ENCODE results near the gene C2orf76.

C2orf76 gene

DNA sequence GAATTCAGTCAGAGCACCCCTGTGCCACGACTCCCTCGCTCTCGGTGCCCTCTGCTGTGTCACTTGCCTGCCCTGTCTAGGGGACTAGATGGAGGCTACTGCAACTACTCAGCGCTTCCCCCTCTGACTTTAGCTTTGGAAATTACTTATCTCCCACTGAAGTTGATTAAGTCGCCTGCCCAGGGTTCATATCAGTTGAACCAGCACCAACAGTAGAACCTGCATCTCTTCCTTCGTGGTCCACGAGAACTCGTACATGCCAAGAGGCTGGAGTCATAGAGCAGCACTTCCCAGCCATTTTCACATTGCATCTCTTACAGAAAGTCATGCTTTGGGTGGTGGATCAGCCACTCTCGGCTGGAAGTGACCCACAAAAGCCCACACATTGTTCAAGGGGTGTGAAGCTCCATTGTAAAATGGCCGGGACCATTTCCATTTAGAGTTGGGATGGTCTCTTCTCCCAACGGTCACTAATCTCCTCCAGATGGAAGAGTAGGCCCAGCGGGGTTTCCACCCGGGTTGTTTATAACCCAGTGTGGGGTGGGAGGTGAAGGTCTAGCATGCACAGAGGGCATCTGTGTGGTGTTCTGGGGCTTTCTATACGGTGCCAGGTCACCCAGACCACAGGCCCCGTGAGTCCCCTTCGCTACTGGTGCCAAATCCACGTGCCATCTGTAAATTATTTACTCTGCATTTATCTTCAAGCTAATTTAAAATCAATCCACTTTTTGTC is 105.0 kb downstream of the C2orf76 start:
- no peak for TF ChIP-seq ZFX (IDR thresholded peaks at IDR 0.05)
- TF ChIP-seq, protein P1, sequence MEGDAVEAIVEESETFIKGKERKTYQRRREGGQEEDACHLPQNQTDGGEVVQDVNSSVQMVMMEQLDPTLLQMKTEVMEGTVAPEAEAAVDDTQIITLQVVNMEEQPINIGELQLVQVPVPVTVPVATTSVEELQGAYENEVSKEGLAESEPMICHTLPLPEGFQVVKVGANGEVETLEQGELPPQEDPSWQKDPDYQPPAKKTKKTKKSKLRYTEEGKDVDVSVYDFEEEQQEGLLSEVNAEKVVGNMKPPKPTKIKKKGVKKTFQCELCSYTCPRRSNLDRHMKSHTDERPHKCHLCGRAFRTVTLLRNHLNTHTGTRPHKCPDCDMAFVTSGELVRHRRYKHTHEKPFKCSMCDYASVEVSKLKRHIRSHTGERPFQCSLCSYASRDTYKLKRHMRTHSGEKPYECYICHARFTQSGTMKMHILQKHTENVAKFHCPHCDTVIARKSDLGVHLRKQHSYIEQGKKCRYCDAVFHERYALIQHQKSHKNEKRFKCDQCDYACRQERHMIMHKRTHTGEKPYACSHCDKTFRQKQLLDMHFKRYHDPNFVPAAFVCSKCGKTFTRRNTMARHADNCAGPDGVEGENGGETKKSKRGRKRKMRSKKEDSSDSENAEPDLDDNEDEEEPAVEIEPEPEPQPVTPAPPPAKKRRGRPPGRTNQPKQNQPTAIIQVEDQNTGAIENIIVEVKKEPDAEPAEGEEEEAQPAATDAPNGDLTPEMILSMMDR (conservative IDR thresholded peaks at IDR 0.05): no peak

DNA sequence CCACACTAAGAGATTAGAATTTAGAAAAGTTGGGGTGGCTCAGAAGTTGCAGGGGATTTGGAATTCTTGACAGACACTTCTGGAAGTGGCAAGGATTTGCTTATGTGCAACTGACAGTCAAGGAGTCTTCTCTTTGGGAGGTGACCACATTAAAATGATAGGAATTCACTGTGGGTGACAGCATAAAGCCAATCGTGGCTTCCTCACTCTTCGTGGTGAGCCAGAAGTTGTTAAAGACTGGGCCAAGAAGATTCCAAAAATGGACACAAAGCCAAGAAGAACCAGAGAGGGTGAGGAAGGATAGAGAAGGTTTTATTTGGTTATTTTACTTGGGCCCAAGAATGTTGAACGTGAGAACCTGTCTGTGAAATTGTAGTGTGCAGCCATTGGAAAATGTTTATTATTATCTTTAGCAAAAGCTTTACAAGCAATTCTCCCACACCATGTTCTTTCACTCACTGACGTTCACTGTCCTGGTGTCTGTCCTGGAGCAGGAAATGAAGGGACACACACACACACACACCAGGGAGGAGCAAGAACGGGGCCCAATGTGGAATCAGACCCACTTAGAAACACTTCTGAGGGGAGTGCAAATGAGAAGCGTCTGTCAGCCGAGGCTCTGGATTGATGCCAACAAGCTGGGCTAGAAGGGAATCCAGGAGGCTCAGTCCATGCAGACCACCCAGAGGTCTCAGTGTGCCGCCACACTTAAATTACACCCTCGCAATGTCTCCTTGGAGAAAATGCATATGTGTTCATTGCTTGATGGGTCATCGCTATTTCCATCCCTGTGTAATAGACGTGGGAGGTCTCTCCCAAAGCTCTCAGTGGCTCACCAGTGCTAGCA is 105.8 kb downstream of the C2orf76 start:
- no peak for TF ChIP-seq ZFX (IDR thresholded peaks at IDR 0.05)
- TF ChIP-seq, protein P1 (conservative IDR thresholded peaks at IDR 0.05): no peak
- no peak overlapping the region for H3K27ac ChIP-seq

More for the DNA sequence above, 105.0 kb downstream of the C2orf76 start:
- no peak overlapping the region for H3K27ac ChIP-seq

DNA sequence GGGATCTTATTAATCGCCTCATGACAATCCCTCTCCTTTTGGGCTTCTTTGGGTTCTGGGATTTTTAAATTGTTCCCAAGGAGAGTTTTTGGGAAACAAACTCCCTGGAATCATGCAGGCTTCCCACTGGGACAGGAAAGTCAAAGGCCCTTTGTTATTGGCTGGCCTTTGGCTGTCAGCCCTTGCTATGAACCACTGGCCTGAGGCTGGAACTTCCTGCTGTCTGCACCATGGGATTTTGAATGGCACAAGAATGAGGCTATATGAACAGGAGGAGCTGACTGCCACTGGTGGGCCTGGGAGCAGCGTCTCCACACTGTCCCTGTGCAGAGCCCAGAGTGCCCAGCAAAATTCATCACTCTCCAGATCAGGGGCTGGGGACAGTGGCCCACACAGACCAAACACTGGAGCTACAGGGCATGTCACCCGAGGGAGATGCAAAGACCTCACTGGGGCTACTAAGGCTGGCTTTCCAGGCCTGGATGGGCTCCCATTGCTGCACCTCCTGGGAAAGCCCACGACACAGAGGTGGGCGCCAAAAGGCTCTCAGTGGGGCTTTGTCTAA is 107.3 kb downstream of the C2orf76 start:
- no peak overlapping the region for H3K27ac ChIP-seq
- TF ChIP-seq, protein P1 (conservative IDR thresholded peaks at IDR 0.05): no peak
- no peak for TF ChIP-seq ZFX (IDR thresholded peaks at IDR 0.05)

DNA sequence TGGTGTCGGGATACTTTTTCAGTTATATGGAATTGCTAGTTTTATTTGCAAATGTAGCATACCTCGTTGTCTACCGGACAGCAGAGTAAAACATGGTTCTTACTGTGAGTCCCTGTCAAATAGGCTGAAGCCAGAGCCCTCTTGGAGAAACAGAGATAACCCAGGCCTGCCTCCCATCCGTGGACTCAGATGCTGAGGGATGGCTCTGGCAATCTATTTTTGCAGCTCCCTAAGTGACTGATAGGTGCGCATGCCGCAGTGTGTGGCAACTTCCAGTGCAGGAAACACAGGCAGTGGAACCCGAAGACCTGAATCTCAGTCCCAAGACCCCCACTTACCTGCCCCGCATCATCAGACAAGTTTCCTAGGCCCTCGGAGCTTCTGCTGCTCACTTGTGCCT is 109.4 kb downstream of the C2orf76 start:
- H3K27ac ChIP-seq: no peak overlapping the region

DNA sequence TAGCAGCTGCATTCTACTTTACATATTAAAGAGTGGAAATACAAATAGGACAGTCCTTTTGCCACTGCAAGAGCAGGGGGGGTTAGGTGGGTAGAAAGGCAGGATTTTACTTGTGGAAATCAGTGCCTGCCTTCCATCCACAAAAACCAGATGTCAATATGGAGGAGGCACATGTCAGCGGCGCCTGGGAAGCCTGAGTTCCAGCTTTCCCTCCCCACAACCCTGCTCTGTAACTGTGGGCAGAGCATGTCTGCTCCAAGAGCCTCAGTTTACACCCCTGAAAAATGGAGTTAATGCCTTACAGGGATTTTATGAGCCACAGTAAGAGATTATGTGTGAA is 110.1 kb downstream of the C2orf76 start:
- no peak overlapping the region for H3K27ac ChIP-seq
- TF ChIP-seq, protein P1 (conservative IDR thresholded peaks at IDR 0.05): no peak
- TF ChIP-seq ZFX (IDR thresholded peaks at IDR 0.05): no peak

More for the DNA sequence above, 109.4 kb downstream of the C2orf76 start:
- TF ChIP-seq, protein P1 (conservative IDR thresholded peaks at IDR 0.05): no peak
- no peak for TF ChIP-seq ZFX (IDR thresholded peaks at IDR 0.05)

DNA sequence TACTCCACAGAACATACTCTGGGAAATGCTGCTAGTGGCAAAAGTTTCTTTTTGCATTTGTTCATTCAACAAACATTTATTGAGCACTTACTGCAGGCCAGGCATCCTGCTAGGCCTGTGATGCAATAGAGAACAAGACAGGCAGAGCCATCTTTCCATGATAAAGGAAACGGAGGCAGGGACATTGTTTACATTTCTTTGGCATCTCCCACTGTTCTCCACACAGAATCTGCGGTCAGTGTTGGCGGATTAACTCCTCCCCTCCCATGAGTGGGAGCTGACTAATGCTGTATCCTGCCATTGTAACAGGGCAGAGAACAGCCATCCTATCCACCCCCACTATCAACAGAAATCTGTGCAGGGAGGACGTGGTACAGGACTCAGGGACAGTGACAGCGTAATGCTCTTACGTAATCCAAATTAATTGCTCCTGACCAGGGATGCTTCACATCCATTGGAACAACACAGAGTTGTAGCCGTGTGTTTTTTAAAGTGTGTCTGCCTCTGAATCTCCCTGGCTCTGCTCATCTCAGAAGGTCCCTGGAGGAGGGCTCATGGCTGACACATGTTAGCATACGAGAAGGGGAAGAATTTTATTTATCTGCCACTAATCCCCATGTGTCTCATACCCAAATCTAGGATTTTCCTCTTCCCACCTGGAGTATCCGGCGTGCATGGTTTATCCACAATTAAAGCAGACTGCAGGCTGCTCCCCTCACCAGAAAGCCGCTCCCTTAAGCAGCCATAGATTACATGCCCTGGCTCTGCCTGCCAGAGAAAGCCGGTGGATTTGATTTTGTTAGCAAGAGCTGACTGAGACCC is 110.7 kb downstream of the C2orf76 start:
- TF ChIP-seq ZFX (IDR thresholded peaks at IDR 0.05): no peak
- TF ChIP-seq, protein P1 (conservative IDR thresholded peaks at IDR 0.05): no peak
- H3K27ac ChIP-seq: no peak overlapping the region

Measured in C4-2B (cell line).